ENCODE measurements around the gene SNX17. TPM values are rescaled to one million over a fixed set of nuclear protein-coding genes. Genes with fewer than 3 reads are reported as not detected.
A peak's percentile ranks its signal among the peaks of the same experiment; 100 is the strongest.

The SNX17 gene
- total and polyA plus RNA-seq, 7 donors, result 70.5 to 102 (median 92.4) TPM

DNA sequence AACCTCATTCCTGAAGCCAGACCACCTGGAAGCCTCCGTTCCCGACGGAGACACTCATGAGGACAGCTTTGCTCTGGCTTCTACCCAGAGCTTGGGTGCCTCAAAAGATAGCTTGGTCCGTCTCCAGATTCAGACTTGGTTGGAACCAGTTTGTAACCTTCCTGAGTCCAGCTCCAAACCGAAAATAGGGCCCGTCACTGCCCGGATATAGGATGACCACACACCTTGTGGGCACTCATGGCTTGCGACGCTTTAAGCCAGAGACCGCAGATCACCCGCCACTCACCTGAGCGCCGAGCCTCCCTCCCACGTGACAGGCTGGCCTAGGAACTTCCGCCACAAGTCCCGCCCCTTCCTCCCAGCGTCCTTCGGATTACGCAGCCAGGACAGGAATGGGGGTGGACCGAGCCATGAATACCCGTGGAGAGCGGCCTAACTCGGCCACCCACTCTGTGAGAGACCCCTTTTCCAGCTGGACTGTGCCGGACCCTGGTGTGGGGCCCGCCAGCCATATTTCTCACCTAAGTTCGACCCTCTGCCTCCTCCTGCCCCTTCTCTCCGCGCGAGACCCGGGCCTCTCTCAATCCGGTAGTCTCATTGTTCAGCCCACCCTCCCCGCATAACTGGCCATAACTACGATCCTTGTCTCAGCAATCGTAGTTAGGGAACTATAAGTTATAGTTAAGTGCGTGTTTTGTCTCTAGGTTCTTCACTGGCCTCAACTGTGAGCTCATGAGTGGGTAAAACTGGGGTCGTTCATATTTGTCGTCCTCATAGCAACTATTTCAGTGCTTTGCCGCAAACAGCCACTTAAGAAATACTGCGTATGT, 47.4 kb upstream of the SNX17 start, which contains the start of gene MPV17:
MPV17 (minus strand) TSS at position 332 of the 830 bp plus-strand sequence. CDS start 580 bp downstream, outside the sequence.
- Histone ChIP-seq H3K27ac (peak within 1 kb of the TSS; percentile 92 to 95 (median 94)), H3K9me3 (no peaks in the 10 kb centered on the region), H3K4me3 (peak within 1 kb of the TSS; percentile 69 to 86 (median 79)), H3K36me3 (peaks cover 7 to 25% (median 12%) of the 10 kb centered on the region in 4 donors), H3K27me3 (no peaks in the 10 kb centered on the region), H3K4me1 (peaks cover 0 to 30% (median 20%) of the 10 kb centered on the region in 4 donors)
- TF ChIP-seq EP300 (IDR thresholded peaks at IDR 0.05), result peak in 1 of 4 donors; percentile 11
- no peak for TF ChIP-seq CTCF (IDR thresholded peaks at IDR 0.05)
- peak; percentile 91 to 95 (median 94) for TF ChIP-seq POLR2AphosphoS5 (IDR thresholded peaks at IDR 0.05)
- peak; percentile 78 for TF ChIP-seq POLR2A (IDR thresholded peaks at IDR 0.05)
- WGBS, 2 donors, result 0% methylated on average over 39 of the region's 39 CpGs
- peak; percentile 97 for DNase-seq
- intact Hi-C loops (cut with DNase I), result loop anchor here (2.0 kb wide), 1 partner anchor 48 kb away; the partner anchor contains the start of genes EIF2B4 and SNX17

DNA sequence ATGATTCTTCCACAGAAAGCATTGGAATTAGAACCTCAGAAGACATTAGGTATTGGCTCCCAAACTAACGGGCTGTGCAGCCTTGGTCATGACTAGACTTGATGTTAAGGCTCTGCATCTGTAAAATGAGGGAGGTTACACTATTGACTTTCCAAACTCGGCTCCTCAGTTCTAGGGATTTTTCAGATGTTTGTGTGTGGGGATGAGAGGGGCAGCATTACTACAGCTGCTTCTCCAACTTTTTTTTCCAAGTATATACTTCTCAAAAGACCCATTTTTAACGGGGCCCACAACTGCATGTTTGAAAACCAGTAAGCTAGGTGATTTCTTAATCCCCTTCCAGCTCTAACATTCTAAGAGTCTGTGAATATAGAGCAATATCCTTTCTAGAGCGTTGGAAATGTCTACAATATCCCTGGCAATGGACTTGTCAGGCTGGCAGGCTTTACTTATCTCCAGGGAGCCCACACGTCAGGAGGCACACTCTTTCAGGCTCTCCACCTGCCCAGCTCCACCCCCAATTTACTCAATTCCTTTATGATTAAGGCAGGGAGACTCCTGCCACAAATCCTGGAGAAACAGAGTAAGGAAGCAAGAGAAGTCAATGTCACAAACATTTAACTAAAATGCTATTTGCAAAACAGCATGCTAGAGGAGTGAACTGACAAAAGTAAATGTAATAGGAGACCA, 46.7 kb upstream of the SNX17 start:
- Histone ChIP-seq H3K9me3 (no peaks in the 10 kb centered on the region), H3K27me3 (no peaks in the 10 kb centered on the region), H3K36me3 (peaks cover 15 to 32% (median 18%) of the 10 kb centered on the region in 4 donors), H3K4me3 (peak overlapping the region; percentile 69 to 86 (median 79)), H3K27ac (peak overlapping the region; percentile 92 to 95 (median 94)), H3K4me1 (peaks cover 0 to 30% (median 20%) of the 10 kb centered on the region in 4 donors)
- intact Hi-C loops (cut with DNase I), result loop anchor here (2.0 kb wide), 1 partner anchor 47 kb away; the partner anchor contains the start of genes EIF2B4 and SNX17
- DNase-seq, result no peak
- TF ChIP-seq POLR2A (IDR thresholded peaks at IDR 0.05) (no peak), EP300 (IDR thresholded peaks at IDR 0.05) (no peak), POLR2AphosphoS5 (IDR thresholded peaks at IDR 0.05) (no peak), CTCF (IDR thresholded peaks at IDR 0.05) (no peak)
- WGBS, 2 donors, result 8 to 21% methylated on average over 5 of the region's 5 CpGs

DNA sequence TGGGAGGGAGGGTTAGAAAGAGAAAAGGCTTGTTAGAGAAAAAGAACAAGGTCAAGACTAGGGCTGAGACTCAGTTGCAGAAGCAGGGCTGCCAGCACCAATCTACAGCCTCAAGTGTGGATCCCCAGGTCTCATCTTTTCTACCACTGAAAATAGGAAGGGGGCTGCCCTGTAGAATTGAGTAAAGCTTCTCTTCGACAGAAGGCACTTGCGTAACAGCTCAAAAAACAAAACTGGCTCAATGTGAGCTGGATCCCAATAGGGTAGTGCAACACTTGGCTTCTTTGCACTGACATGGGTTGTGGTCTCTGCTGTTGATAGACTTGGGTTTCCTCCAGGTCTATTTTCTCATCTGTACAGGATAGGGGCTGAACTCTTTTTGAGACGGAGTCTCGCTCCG, 45.7 kb upstream of the SNX17 start:
- H3K27ac ChIP-seq, result no peak overlapping the region
- H3K4me1 ChIP-seq, result peaks cover 0 to 30% (median 20%) of the 10 kb centered on the region in 4 donors
- H3K36me3 ChIP-seq, result peaks cover 18 to 42% (median 25%) of the 10 kb centered on the region in 4 donors
- intact Hi-C loops (cut with DNase I), result no loop called here
- H3K27me3 ChIP-seq, result no peaks in the 10 kb centered on the region
- no peaks in the 10 kb centered on the region for H3K9me3 ChIP-seq
- no peak overlapping the region for H3K4me3 ChIP-seq
- no peak for TF ChIP-seq EP300 (IDR thresholded peaks at IDR 0.05)
- 94% methylated on average over 5 of the region's 5 CpGs for WGBS, 2 donors
- DNase-seq, result no peak

- TF ChIP-seq POLR2A (IDR thresholded peaks at IDR 0.05), result no peak
- no peak for TF ChIP-seq CTCF (IDR thresholded peaks at IDR 0.05)
- no peak for TF ChIP-seq POLR2AphosphoS5 (IDR thresholded peaks at IDR 0.05)
- no peak for TF ChIP-seq EP300 (IDR thresholded peaks at IDR 0.05)
- 95 to 97% methylated on average over 3 of the region's 3 CpGs for WGBS, 2 donors
- H3K9me3 ChIP-seq, result no peaks in the 10 kb centered on the region
- no peak for DNase-seq
- no peaks in the 10 kb centered on the region for H3K4me1 ChIP-seq
- no peaks in the 10 kb centered on the region for H3K27me3 ChIP-seq
- peaks cover 34 to 100% (median 50%) of the 10 kb centered on the region in 4 donors for H3K36me3 ChIP-seq
- intact Hi-C loops (cut with DNase I), result no loop called here
- H3K4me3 ChIP-seq, result no peak overlapping the region
- H3K27ac ChIP-seq, result no peak overlapping the region
Observed at GRCh38 chr2:27335311-27335710, 35.1 kb upstream of the SNX17 start.

DNA sequence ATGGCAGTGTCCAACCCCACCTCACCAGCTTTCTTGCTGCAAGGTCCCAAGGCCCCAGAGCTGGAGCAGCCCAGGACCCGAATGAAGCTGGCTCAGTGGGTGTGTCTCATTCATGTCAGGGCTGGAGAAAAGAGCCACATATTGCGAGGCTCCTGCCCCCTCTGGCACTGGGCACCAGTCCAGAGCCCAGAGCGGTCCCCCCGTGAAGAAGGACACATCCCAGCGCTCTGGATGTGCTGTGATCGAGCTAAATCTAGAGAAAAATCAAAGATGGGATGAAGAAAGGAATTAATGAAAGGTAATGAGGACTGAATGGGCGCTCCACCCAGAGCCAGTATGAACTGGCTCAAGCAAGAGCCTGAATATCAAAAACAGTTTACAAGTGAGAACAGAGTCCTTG, 34.2 kb upstream of the SNX17 start:
- Histone ChIP-seq H3K4me3 (no peak overlapping the region), H3K4me1 (no peaks in the 10 kb centered on the region), H3K36me3 (peaks cover 39 to 100% (median 56%) of the 10 kb centered on the region in 4 donors), H3K9me3 (no peaks in the 10 kb centered on the region), H3K27ac (no peak overlapping the region), H3K27me3 (no peaks in the 10 kb centered on the region)
- no peak for TF ChIP-seq POLR2A (IDR thresholded peaks at IDR 0.05)
- TF ChIP-seq POLR2AphosphoS5 (IDR thresholded peaks at IDR 0.05), result no peak
- TF ChIP-seq EP300 (IDR thresholded peaks at IDR 0.05), result no peak
- no peak for TF ChIP-seq CTCF (IDR thresholded peaks at IDR 0.05)
- intact Hi-C loops (cut with DNase I), result no loop called here
- WGBS, 2 donors, result 95 to 97% methylated on average over 7 of the region's 7 CpGs
- DNase-seq, result no peak
